HG03175 (cell line): ENCODE data around the gene MAGOHB.

Source experiments
- ATAC-seq: cut with Tn5 transposase; IDR thresholded peaks from one replicate; pipeline ENCODE4 v1.9.1; 2021; ENCODE audit warnings: mild to moderate bottlenecking, moderate library complexity; ENCODE audit not compliant: unreplicated experiment

MAGOHB gene

GRCh38 chr12:10557766-10558165 lies 55.6 kb downstream of the MAGOHB start:
- no peak for ATAC-seq

DNA sequence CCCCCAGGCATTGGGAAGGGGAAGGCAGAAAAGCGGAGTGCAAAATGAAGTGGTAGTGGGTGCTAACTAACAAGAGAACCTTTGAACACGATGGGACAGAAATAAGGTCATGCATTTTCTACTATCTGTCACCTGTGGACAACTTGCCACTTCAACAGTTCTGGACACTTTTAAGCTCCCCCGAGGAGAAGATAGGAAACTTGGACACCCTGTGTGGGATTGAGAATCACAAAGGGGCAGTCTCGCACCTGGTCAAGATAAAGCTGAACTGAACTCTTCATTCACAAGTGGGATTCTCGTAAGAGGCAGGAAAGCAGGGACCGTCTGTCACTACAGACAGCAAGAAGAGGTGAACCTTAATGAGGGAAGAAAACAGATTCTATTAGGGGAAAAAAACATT lies 56.1 kb downstream of the MAGOHB start:
- no peak for ATAC-seq

GRCh38 chr12:10554756-10555481 lies 58.5 kb downstream of the MAGOHB start:
- no peak for ATAC-seq

DNA sequence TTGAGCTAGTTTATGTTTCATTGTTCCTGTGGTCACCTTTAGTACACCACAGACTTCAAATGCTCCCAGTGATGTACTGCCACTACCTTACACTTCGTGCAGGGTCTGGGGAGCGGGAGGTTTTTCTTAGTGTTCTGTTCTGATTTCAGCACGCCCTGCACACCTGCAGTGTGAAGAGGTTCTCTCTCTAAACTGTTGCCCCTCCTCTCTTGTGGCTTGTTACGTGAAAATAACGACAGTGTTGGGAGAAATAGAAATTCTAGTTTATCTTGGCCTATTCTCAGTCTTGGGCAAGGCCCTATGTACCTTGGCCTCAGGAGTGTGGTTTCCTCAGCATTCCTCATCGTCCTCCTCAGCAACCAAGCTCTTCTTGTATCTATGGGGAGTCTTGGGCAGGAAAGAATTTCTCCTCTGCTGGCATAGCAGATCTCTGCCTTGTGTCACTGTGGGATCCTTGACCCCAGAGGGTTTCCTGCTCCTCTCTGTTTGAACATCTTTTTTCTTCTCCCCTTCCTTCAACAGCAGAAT lies 59.1 kb downstream of the MAGOHB start:
- ATAC-seq, result no peak
